Bronchial epithelial cell (primary cell): ENCODE measurements around the gene AFF3. TPM values are rescaled to one million over a fixed set of nuclear protein-coding genes. Genes with fewer than 3 reads are reported as not detected.

ENCODE experiments used
- DNase-seq: peaks from one replicate; pipeline ENCODE4 v3.0.0-alpha.2; 2010; ENCODE audit warnings: low read depth
- FAIRE-seq: peaks from 2 replicates; lab custom pipeline; 2011; peaks lifted over from hg19 to GRCh38; lab: Jason Lieb, UNC
- H3K27me3 ChIP-seq: 2 replicates; pipeline ENCODE4 v1.5.1; 2011; ENCODE audit warnings: low read length; ENCODE audit not compliant: control insufficient read depth, insufficient read depth
- H3K36me3 ChIP-seq: 2 replicates; pipeline ENCODE4 v1.5.1; 2011; ENCODE audit warnings: low read length; ENCODE audit not compliant: control insufficient read depth, insufficient read depth
- H3K4me3 ChIP-seq: 2 replicates; pipeline ENCODE4 v1.5.1; 2011; ENCODE audit warnings: mild to moderate bottlenecking, low read depth, low read length, control low read depth
- total RNA-seq: library from RNA; depleted of rRNA; stranded (reverse); fragments of >200 nt; gene quantifications from 2 replicates; pipeline ENCODE4 v1.2.1, GENCODE V29; 2014
- TF ChIP-seq, protein P1 (sequence below): IDR thresholded peaks from 2 replicates; pipeline ENCODE4 v1.5.1; 2011; ENCODE audit warnings: mild to moderate bottlenecking, moderate library complexity, low read length, control low read depth, inconsistent platforms; ENCODE audit not compliant: insufficient read depth, severe bottlenecking

AFF3 gene
- total RNA-seq, 1 donor from 2014 or later = not detected

DNA sequence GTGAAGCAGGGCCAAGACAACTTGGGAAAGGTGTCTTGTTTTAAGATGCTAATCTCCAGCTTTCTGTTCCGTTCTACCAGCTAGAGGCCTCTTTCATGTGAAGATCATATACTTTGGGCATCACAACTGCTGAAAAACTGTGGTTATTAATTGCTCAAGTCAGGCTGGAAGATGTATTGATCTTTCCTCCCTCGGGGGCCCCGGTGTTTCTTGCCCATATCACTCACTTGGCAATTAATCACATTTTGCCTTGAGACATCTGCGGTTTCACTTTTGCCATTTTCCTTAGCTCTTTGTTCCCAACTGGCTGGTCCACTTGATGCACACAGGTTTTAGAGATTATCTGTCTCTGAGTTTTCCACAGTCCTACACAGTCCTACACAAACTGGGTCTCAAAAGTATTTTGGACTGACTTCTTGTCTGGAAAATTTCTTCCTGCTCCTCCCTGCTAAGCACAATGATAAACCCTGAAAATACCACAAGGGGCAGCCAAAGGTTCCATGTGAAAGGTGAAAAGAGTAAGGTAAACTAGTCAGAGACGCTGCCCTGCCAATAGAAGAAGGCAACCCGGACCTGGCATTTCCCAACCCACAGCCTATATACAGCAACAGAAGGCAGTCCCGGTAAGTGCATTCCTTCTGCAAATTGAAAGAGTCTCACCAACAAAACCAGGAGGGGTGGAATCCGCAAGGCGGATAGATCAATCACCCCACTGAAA, 181.0 kb downstream of the AFF3 start:
- Histone ChIP-seq H3K27me3 (peaks cover 6% of the 10 kb centered on the region), H3K4me3 (no peak overlapping the region), H3K36me3 (no peaks in the 10 kb centered on the region)
- DNase-seq (no peak), FAIRE-seq (peak; percentile 36)
- TF ChIP-seq, protein P1, sequence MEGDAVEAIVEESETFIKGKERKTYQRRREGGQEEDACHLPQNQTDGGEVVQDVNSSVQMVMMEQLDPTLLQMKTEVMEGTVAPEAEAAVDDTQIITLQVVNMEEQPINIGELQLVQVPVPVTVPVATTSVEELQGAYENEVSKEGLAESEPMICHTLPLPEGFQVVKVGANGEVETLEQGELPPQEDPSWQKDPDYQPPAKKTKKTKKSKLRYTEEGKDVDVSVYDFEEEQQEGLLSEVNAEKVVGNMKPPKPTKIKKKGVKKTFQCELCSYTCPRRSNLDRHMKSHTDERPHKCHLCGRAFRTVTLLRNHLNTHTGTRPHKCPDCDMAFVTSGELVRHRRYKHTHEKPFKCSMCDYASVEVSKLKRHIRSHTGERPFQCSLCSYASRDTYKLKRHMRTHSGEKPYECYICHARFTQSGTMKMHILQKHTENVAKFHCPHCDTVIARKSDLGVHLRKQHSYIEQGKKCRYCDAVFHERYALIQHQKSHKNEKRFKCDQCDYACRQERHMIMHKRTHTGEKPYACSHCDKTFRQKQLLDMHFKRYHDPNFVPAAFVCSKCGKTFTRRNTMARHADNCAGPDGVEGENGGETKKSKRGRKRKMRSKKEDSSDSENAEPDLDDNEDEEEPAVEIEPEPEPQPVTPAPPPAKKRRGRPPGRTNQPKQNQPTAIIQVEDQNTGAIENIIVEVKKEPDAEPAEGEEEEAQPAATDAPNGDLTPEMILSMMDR = no peak

DNA sequence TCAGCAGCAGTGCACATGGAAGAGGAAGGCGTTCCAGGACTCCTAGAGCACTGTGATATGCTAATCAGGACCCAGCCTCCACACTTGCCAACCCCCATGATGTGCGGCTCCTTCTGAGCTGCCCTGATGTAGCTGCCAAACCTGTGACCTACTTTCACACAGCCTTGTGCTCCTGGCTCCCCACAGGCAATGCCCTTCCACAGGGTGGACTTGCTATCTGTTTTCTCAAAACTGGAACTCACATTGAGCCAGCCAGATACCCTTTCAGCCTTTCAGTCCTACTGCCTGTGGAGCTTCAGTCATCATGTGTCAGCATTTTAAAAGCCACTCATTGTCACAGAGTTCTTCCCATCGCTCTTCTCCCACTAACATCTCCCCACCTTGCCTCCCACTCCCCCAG, 181.6 kb downstream of the AFF3 start:
- Histone ChIP-seq H3K4me3 (no peak overlapping the region), H3K36me3 (no peaks in the 10 kb centered on the region), H3K27me3 (peaks cover 6% of the 10 kb centered on the region)
- DNase-seq = no peak
- TF ChIP-seq, protein P1 = no peak
- peak; percentile 81 for FAIRE-seq

DNA sequence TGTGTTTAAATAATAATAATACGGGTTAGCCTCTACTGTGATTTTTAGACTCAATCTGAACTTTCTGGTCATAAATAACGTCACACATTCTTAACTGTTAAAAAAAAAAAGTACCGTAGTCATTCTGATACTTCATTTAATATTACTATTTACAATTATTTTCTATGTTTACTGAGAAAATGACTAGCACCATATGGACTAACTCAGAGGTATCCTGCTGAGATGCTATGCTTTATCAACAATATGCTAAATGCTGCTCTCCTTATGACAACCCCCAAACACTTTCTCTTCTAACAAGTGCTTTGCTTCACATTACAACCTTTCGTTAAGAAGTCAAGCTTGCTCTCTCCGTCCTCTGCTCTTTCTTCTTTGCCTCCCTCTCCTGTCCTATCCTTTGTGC, 182.1 kb downstream of the AFF3 start:
- H3K27me3 ChIP-seq = peaks cover 6% of the 10 kb centered on the region
- no peak overlapping the region for H3K4me3 ChIP-seq
- FAIRE-seq = no peak
- no peaks in the 10 kb centered on the region for H3K36me3 ChIP-seq
- TF ChIP-seq, protein P1 = no peak
- no peak for DNase-seq

DNA sequence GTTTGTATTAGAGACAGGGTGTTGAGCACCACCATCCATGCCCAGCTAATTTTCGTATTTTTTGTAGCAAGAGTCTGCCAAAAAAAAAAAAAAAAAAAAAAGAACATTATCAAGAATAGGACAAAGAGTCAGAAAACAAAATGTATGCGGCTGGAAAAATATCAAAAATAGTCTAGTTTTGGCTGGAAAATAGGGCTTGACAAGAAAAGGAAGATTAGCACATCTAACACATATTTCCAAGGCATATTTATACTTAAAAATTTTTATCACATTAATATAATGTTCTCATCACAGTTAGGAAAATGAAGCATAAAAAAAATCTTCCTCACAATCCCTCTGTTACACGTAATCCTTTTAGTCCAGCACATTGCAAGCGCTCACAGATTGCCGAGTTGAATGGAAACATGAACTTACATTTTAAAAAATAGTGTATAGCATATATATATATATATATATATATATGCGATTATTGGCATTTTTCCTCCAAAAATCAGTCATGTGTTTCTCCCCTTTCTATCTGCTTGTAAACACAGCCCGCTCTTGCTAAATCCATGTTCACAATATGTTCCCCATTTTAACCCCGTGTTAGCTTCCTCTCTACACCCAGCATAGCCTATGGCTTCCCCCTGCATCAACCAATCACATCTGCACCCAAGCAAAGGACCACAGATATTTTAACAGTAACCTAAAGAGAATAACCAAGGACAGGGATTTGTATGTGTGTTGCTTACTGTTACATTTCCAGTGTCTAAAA, 183.0 kb downstream of the AFF3 start:
- Histone ChIP-seq H3K36me3 (no peaks in the 10 kb centered on the region), H3K4me3 (no peak overlapping the region), H3K27me3 (peaks cover 6% of the 10 kb centered on the region)
- TF ChIP-seq, protein P1 = no peak
- DNase-seq (no peak), FAIRE-seq (no peak)

DNA sequence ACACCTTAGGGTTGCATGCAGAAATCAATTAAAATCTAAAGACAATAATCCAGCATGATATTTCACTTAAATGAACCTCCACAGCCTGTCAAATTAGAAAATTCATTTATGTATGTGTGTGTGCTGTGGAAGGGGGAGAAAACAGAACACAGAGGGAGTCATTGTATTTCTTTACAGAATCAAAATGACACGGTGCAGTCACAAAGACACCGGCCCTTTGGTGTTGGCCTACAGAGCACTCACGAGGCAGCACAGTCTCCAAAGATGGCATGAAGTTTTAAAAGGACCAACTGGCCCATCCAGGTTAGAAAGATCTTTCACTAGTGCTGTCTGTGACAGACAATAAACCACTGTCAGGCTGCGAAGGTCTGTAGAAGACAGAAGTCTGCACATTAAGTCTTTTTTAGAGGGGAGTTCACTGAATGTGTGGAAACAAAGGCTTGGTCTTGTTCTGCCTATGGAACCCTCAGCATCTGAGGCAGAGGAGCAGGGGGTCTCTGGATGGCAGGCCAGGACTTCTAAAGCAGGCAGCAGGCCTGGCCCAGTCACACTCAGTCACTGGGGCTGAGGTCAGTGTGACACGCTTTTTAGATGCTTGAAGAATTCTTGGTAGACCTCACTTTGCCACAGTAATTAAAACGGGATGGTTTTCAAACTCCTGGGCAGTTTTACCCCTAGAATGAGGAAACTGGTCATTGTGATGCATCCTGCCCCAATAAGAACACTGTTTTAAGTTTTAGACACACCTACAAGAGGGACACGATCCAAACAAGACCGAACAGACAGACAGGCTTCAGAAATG, 184.9 kb downstream of the AFF3 start:
- FAIRE-seq (no peak), DNase-seq (no peak)
- TF ChIP-seq, protein P1 = no peak
- Histone ChIP-seq H3K4me3 (no peak overlapping the region), H3K27me3 (peaks cover 6% of the 10 kb centered on the region), H3K36me3 (no peaks in the 10 kb centered on the region)
